ENCODE results near the gene CNTN4.

CNTN4 gene

GRCh38 chr3:2735392-2735894 is 636.8 kb downstream of the CNTN4 start:
- no peak overlapping the region for H3K4me3 ChIP-seq (ENCODE audit: low read depth, low read length)
- peak; percentile 45 for DNase-seq (ENCODE audit: low read depth)
- TF ChIP-seq CTCF (IDR thresholded peaks at IDR 0.05; ENCODE audit: insufficient read depth, low read depth, low read length, missing control alignments): no peak

GRCh38 chr3:2741516-2741915 is 642.9 kb downstream of the CNTN4 start:
- DNase-seq (ENCODE audit: low read depth): no peak
- no peak for TF ChIP-seq CTCF (IDR thresholded peaks at IDR 0.05; ENCODE audit: insufficient read depth, low read depth, low read length, missing control alignments)
- no peak overlapping the region for H3K4me3 ChIP-seq (ENCODE audit: low read depth, low read length)

- peak; percentile 55 for DNase-seq (ENCODE audit: low read depth)
- H3K4me3 ChIP-seq (ENCODE audit: low read depth, low read length): no peak overlapping the region
- TF ChIP-seq CTCF (IDR thresholded peaks at IDR 0.05; ENCODE audit: insufficient read depth, low read depth, low read length, missing control alignments): peak; percentile 40
These were observed 666.4 kb downstream of the CNTN4 start for GRCh38 chr3:2765002-2765579.

- no peak overlapping the region for H3K4me3 ChIP-seq (ENCODE audit: low read depth, low read length)
- no peak for TF ChIP-seq CTCF (IDR thresholded peaks at IDR 0.05; ENCODE audit: insufficient read depth, low read depth, low read length, missing control alignments)
- DNase-seq (ENCODE audit: low read depth): no peak
These were observed 671.8 kb downstream of the CNTN4 start for GRCh38 chr3:2770451-2770850.

GRCh38 chr3:2771193-2771592 is 672.5 kb downstream of the CNTN4 start:
- no peak overlapping the region for H3K4me3 ChIP-seq (ENCODE audit: low read depth, low read length)
- DNase-seq (ENCODE audit: low read depth): peak; percentile 80
- no peak for TF ChIP-seq CTCF (IDR thresholded peaks at IDR 0.05; ENCODE audit: insufficient read depth, low read depth, low read length, missing control alignments)

- no peak overlapping the region for H3K4me3 ChIP-seq (ENCODE audit: low read depth, low read length)
- no peak for TF ChIP-seq CTCF (IDR thresholded peaks at IDR 0.05; ENCODE audit: insufficient read depth, low read depth, low read length, missing control alignments)
- DNase-seq (ENCODE audit: low read depth): no peak
These were observed 673.1 kb downstream of the CNTN4 start for GRCh38 chr3:2771741-2772140.

- no peak overlapping the region for H3K4me3 ChIP-seq (ENCODE audit: low read depth, low read length)
- DNase-seq (ENCODE audit: low read depth): no peak
- TF ChIP-seq CTCF (IDR thresholded peaks at IDR 0.05; ENCODE audit: insufficient read depth, low read depth, low read length, missing control alignments): no peak
These were observed 674.1 kb downstream of the CNTN4 start for GRCh38 chr3:2772803-2773202.
